HG03457 (cell line): ENCODE measurements around the gene OIP5.
"Not testable (repeated sequence)": the region's sequence is repeated elsewhere in the genome, so short reads cannot be mapped to it uniquely, and the experiment has no call there.

ENCODE experiments used
- ATAC-seq: cut with Tn5 transposase; IDR thresholded peaks from one replicate; pipeline ENCODE4 v1.9.1; 2021; ENCODE audit warnings: moderate number of reproducible peaks; ENCODE audit not compliant: unreplicated experiment

OIP5 gene

DNA sequence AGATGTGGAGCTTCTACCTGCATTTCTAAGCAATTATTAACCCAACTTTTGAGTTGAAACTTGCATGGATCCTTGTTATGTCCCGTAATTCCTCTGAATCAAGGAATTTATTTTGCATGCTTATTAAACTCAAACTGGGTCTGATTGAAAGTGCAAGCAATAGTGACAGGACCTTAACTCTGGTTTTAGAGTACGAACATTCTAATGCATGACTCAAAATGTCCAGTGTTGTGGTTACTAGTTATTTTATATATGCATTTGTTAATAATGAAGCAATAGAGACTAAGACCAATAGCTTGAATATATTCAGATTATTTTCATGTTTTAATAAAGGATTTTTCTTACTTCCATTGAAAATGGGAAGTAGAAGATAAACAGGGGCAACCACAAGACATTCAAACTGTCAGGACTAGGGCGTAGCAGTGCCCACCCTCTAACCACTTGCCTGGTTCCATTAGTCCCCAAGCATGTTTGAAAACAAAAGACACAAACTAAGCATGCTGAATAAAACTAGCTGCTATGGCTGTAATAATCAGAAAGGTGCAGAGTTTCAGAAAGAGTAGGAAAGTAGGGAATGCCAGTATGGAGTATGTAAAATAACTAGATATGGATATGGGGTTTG, 28.1 kb downstream of the OIP5 start:
- ATAC-seq, result no peak

DNA sequence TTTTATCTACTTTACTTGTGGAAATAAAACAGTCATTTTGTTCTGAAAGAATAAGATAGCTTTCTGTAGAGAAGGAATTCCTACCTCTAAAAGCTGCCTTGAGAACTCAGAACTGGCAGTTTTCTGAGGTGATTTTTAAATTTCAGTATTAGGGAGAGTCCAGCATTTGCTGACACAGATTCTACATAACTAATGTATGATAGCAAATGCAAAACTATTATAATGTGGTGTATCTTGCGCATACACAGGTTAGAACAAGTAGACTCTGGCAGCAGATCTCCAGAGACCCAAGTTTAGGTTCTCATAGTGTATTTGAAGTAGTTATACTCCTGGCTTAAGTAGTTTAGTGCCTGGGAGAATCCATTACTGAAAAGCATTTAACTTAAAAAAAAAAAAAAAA, 30.8 kb downstream of the OIP5 start:
- ATAC-seq, result no peak

DNA sequence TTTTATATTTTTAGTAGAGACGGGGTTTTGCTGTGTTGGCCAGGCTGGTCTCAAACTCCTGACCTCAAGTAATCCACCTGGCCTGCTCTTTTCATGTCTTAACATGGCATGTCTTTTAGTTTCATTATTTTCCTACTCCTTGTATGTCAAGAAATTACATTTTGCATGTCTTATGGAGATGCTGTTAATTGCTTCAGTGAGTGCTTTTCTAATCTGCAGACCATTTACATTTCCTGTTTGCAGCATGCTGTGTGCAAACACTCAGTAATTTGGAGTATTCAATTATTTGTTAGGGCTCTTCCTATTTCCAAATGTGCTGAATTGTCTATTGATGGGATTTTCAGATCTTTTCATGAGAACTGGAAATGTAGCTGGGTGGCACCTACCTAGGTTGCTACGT, 31.3 kb downstream of the OIP5 start:
- ATAC-seq, result not testable (repeated sequence)

DNA sequence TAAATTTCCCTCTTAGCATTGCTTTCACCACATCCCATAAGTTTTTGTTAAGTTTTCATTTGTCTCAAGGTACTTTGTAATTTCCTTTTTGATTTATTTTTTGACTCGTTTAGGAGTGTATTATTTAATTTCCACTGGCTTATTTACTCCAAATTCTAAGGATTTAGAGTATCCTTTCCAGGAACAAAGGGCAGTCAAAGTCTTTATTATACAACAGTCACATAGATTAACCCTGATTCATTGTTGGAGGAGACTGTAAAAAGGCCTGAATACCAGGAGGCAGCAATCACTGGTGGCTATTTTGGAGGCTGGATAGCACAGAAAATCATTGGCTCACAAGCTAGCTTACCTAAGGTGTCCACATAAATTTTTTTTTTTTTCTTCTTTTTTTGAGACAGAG, 39.9 kb downstream of the OIP5 start:
- ATAC-seq, result no peak

DNA sequence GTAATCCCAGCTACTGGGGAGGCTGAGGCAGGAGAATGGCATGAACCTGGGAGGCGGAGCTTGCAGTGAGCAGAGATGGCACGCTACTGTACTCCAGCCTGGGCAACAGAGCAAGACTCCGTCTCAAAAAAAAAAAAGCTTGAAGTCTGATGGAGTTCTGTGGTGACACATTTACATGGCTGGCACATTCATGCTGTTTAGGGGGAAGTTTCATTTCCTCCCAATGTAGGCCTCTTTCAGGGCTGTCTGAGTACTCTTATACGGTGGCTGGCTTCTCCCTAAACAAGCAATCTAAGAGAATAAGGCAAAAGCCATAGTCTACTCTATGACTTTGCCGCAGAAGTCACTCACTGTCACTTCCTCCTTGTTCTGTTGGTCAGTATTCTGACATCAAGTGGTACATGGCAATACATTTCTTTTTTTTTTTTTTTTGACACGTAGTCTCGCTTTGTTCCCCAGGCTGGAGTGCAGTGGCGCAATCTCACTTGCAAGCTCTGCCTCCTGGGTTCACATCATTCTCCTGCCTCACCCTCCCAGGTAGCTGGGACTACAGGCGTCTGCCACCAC, 41.2 kb downstream of the OIP5 start:
- ATAC-seq, result peak; percentile 65

DNA sequence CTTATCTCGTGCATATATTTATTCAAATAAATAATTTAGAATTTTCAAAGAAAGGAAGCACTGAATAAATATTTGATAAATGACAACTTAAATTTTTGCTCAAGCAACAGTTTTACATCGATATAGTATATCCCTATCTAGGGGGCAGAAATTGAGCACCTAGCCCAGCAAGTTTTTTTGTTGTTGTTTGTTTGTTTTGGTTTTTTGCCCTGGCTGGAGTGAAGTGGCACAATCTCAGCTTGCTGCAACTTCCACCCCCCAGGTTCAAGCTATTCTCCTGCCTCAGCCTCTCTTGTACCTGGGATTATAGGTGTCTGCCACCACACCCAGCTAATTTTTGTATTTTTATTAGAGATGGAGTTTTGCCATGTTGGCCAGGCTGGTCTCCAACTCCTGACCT, 42.4 kb downstream of the OIP5 start:
- no peak for ATAC-seq

DNA sequence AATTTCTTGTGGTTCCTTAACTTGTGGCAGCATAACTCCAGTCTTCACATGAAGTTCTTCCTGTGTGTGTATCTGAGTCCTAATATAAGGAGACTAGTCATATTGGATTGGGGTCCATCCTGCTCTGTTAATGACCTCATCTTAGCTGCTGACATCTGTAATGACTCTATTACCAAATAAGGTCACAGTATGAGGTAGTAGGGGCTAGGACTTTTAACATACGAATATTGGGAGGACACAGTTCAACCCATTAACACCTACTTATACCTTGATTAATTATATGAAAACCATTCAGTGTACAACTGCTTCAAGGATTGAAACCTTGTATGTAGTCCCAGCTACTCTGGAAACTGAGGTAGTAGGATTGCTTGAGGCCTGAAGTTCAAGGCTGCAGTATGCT, 43.9 kb downstream of the OIP5 start:
- no peak for ATAC-seq

DNA sequence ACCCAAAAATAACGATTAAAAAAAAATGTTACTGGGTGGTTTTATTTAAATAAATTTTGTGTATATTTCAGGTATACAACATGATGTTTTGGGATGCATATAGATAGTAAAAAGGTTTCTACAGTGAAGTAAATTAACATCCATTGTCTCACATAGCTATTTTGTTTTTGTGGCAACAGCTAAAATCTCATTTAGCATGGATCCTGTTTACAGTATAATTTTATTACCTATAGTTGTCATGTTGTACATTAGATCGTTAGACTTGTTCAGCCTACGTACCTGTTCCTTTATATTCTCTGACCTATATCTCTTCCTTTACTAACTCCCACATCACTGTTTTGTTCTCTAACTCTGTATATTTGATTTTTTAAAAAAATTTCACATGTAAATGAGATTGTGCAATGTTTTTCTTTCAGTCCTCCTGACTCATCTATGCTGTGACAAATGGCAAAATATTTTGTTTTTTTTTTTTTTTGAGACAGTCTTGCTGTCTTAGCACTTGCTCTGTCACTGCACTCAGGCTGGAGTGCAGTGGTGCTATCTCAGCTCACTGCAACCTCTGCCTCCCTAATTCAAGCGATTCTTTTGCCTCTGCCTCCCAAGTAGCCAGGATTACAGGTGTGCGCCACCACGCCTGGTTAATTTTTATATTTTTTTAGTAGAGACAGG, 45.6 kb downstream of the OIP5 start:
- no peak for ATAC-seq

DNA sequence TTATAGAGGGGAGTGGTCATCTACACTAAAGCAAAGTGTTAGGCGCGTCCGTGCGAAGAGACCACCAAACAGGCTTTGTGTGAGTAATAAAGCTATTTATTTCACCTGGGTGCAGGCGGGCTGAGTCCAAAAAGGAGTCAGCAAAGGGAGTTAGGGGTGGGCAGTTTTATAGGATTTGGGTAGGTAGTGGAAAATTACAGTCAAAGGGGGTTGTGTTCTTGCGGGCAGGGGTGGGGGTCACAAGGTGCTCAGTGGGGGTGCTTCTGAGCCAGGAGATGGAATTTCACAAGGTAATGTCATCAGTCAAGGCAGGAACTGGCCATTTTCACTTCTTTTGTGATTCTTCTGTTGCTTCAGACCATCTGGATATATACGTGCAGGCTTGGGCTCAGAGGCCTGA, 47.1 kb downstream of the OIP5 start:
- no peak for ATAC-seq

DNA sequence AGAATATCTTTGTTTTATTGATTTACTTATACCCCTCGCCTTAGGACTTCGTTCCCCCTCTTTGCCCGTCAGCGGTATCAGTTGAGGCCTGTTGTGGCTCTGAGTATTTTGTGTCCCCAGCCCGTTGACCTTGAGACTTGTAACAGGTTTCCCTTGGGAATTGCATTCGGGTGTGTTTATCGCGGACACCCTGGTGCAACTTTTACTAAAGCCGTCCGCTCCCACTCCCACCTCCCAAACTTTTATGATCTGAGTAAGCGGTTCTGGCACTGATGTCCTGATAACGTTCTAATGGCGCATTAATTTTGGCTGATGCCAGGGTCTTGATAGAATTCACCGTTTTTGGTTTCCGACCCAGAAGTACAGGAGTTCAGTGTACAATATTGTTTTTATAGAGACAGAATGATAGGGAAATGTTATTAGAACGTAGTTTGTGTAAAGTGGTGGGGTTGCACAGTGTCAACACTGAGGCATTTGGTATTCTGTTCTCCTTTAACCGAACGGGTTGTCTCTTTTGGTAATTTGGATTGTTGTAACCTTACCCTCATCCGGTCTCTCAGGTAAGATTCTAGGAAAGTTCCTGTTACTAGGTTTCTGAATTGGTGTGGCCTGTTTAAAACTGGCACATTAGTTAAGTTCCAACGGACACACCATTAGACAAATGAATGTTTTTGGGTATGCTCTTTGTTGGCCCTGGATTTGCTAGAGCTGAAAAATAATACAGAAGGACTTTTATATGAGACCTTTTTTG, 47.8 kb downstream of the OIP5 start:
- ATAC-seq, result no peak

DNA sequence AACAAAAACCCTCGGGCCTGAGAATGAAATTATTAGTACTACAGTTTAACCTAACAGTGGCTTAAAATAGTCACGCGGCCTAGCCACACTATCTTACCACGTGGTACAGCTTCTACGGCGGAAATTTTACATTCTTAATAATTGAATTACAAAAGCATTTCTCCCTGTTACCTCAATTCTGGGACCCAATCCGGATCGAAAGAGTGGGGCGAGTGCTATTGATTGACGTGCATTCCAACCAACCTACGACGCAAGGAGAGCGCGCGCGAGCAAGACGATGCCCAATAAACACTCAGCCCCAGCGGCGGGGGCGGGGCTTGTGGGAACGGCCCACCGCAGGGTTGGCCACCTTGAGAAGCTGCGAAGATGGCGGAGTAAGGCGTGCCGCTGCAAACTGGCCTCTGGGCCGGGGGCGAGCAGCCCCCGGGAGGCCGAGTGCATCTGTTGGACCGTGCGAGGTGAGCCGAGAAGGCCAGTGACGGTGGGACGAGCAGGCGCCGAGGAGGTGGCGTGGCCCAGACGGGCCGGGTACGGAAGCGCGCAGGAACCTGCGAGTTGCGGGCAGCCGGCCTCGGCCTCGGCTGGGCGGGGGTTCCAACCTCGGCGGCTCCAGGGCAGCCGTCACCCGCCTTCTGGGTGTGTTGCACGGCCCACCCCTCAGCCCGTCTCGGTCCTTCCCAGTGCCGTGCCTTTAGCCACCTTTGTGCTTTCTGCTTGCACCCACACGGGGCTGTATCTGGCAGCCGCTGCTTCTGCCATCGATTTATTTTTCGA, 48.6 kb downstream of the OIP5 start:
- peak; percentile 84 for ATAC-seq

DNA sequence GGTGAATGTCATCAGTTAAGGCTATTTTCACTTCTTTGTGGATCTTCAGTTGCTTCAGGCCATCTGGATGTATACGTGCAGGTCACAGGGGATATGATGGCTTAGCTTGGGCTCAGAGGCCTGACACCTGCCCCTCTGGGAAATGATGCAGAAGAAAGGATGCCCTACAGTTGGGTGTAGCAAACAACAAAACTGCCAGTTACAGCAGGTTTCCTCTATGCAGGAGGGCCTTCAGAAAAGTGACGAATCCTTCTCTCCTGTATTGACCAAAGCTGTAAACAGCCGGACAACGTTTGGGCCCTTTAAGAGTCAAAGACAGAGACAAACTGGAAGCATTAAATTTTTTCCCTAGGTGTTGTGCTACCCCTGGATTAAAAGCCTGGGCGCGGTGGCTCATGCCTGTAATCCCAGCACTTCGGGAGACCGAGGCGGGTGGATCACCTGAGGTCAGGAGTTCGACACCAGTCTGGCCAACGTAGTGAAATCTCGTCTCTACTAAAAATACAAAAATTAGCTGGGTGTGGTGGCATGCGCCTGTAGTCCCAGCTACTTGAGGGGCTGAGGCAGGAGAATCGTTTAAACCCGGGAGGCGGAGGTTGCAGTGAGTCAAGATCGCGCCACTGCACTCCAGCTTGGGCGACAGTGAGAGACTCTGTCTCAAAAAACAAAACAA, 49.3 kb downstream of the OIP5 start:
- not testable (repeated sequence) for ATAC-seq

DNA sequence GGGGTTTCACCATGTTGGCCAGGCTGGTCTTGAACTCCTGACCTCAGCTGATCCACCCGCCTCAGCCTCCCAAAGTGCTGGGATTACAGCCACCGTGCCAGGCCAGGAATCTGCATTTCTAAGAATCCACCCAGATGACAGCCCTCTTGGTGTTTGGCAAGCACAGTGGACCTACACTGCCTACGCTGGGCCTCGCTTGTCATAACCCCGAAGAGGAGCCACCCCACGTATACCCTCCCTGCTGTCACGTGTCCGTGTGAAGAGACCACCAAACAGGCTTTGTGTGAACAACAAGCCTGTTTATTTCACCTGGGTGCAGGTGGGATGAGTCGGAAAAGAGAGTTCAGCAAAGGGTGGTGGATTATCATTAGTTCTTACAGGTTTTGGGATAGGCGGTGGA, 50.0 kb downstream of the OIP5 start:
- ATAC-seq, result not testable (repeated sequence)

DNA sequence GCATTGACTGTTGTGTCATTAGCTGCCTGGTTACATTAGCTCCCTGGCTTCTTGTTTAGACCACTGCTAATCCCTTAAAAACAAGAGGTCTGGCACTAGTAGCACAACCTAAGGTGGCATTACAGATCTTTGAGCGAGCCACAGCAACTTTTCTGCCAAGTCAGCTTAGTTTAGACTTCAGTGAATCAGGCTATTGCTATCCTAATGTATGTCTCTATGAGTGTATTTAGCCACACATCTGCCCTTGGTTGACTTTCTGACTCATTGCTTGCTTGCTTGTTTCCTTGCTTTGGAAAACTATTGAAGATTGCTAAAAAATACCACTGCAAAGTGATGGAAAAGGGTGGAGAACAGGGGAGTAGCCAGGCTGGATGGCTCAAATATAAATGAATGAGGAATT, 51.2 kb downstream of the OIP5 start:
- no peak for ATAC-seq

DNA sequence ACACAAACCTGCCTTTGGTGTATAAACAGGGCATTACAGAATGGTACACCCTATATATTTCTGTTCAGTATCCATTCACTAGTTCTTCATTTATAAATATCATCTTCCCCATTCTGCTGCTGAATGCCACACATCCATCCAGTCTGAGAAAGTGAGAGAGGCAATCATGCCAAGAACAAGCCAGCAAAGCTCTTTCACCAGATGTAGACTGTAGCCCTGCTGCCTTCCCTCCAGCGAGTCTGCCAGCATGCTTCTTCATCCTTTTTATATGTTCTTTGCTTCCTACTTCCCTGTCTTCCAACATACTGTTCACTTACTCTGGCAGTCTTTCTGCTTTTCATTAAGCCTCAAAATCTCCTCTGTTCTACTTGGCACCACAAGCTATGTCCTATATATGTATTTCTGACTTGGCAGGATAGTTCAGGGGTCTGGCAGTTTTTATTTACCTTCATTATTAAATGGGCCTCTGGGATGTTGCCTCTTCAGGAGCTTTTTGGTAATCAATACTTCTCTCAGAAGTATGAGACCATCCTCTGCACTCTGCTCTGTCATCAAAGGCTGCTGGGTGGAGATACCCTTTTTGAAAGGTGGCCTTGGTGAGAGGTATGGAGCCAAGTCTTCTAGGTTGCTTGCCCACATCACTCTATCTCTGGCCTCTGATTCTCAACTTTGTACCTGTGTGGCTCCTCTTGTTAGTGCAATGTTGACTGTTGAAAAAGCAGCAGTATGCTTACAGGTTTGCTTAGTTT, 52.7 kb downstream of the OIP5 start:
- no peak for ATAC-seq

DNA sequence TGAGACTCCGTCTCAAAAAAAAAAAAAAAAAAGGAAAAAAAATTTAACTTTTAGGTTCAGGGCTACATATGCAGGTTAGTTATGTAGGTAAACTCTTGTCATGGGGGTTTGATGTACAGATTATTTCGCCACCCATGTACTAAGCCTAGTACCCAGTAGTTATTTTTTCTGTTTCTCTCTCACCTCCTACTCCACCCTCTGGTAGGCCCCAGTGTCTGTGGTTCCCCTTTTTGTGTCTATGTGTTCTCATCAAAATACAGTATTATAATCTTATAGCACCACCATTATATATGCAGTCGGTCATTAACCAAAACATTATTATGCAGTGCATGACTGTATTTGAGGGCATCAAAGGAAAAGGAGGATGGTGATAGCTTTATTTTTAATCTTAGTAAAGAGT, 54.1 kb downstream of the OIP5 start:
- ATAC-seq, result no peak

DNA sequence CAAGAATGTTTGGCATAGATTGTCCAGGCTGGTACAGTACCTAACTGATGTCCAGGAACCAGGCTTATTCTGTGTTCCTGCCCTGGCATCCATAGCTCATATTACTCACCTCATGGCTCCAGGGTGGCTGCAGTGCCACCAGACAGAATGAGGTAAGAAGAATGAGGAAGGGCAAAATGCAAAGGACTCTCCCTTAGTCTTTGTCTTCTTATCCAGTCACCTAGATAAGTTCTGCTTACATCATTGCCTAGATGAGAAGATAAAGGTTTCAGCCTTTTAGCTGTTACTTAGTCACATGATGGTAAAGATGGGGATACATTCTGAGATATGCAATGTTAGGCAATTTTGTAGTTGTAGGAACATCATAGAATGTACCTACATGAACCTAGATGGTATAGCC, 55.6 kb downstream of the OIP5 start:
- ATAC-seq, result no peak

DNA sequence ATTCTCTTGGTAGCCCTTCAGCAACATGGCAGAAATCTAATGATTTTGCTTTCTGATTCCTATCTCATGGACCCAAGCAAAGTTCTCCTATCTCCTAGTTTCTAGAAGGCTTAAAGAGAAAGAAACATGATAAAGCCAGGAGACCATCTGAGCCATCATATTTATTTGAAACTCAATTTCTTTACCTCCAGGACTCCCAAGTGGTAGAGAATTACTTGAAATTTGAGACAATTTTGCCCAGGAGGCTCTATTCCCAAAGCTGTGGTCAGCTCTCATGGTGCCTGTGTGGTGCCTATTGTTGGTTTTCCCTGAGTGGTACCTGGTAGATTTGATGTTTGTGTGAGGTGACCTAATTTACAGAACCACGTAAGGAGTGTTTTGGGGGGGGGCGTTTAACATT, 62.5 kb downstream of the OIP5 start:
- ATAC-seq, result no peak

DNA sequence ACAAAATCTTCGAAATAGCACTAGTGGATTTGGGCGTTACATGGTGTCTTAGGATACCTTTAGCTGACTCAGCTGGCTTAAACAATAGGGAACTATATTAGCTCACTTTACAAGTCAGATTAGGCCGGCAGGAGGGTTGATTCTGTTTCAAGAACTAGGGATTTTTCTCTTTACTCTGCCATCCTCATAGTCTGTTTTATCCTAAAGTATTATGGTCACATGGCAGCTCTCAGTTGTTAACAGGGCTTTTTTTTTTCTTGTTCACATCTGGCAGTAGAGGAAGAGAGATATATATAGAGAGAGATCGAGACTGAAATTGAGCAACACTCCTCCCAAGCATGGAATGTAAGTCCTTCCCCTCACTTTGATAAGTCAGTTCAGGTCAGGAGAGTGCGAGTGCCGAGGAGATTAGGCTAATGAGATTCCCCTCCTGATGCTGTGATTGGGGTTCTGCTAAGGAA, 68.5 kb downstream of the OIP5 start:
- no peak for ATAC-seq

DNA sequence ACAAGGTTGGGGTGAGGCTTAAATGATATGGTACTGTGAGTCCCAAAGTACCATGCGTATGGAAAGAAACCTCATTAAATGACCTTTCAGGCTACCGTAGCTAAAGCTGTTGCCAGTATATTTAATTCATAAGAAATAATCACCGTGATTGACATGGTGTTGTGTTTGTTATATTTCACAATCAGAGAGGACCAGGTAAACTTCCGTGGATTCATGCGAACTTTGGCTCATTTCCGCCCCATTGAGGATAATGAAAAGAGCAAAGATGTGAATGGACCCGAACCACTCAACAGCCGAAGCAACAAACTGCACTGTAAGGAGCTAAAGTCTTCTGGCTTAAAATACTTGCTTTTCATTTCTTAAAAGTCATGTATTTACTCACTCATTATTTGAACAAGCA, 69.8 kb downstream of the OIP5 start:
- ATAC-seq, result no peak
